ENCODE results near the gene CORO2A. TPM values are rescaled to one million over a fixed set of nuclear protein-coding genes. Genes with fewer than 3 reads are reported as not detected.

Gene CORO2A
- total RNA-seq, 6 donors from 2014 or later = 10.5 to 22.8 (median 17.9) TPM

- TF ChIP-seq, protein P1, sequence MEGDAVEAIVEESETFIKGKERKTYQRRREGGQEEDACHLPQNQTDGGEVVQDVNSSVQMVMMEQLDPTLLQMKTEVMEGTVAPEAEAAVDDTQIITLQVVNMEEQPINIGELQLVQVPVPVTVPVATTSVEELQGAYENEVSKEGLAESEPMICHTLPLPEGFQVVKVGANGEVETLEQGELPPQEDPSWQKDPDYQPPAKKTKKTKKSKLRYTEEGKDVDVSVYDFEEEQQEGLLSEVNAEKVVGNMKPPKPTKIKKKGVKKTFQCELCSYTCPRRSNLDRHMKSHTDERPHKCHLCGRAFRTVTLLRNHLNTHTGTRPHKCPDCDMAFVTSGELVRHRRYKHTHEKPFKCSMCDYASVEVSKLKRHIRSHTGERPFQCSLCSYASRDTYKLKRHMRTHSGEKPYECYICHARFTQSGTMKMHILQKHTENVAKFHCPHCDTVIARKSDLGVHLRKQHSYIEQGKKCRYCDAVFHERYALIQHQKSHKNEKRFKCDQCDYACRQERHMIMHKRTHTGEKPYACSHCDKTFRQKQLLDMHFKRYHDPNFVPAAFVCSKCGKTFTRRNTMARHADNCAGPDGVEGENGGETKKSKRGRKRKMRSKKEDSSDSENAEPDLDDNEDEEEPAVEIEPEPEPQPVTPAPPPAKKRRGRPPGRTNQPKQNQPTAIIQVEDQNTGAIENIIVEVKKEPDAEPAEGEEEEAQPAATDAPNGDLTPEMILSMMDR (IDR thresholded peaks at IDR 0.05) = no peak
- Histone ChIP-seq H3K9me3 (no peaks in the 10 kb centered on the region), H3K4me3 (no peak overlapping the region), H3K27me3 (no peaks in the 10 kb centered on the region), H3K27ac (peak overlapping the region in 3 of 4 donors; percentile 17 to 74 (median 69)), H3K36me3 (peaks cover 0 to 35% (median 23%) of the 10 kb centered on the region in 4 donors), H3K4me1 (peaks cover 17 to 51% (median 36%) of the 10 kb centered on the region in 4 donors)
- no peak for DNase-seq
- 30 to 42% methylated on average over 6 of the region's 6 CpGs for WGBS, 2 donors
- peak in 1 of 2 donors; percentile 76 for ATAC-seq (ENCODE audit: low FRiP score in 2 of 2)
Observed at GRCh38 chr9:98075332-98075805, 117.1 kb downstream of the CORO2A start.

GRCh38 chr9:98074115-98074990, 118.1 kb downstream of the CORO2A start:
- H3K9me3 ChIP-seq = no peaks in the 10 kb centered on the region
- H3K27me3 ChIP-seq = no peaks in the 10 kb centered on the region
- peaks cover 0 to 30% (median 18%) of the 10 kb centered on the region in 4 donors for H3K36me3 ChIP-seq
- no peak overlapping the region for H3K4me3 ChIP-seq
- peak; percentile 76 to 86 for ATAC-seq (ENCODE audit: low FRiP score in 2 of 2)
- peak in 1 of 2 donors; percentile 69 for DNase-seq
- TF ChIP-seq POLR2AphosphoS5 (IDR thresholded peaks at IDR 0.05) (no peak), POLR2A (IDR thresholded peaks at IDR 0.05) (no peak), EP300 (IDR thresholded peaks at IDR 0.05) (no peak)
- TF ChIP-seq, protein P1 (IDR thresholded peaks at IDR 0.05) = peak; percentile 78 to 93 (median 86)
- peaks cover 17 to 51% (median 36%) of the 10 kb centered on the region in 4 donors for H3K4me1 ChIP-seq
- WGBS, 2 donors = 34 to 38% methylated on average over 13 of the region's 13 CpGs
- H3K27ac ChIP-seq = peak overlapping the region; percentile 36 to 74 (median 56)

GRCh38 chr9:98071737-98072136, 120.7 kb downstream of the CORO2A start:
- no peak overlapping the region for H3K4me3 ChIP-seq
- peaks cover 17 to 51% (median 36%) of the 10 kb centered on the region in 4 donors for H3K4me1 ChIP-seq
- DNase-seq = no peak
- H3K9me3 ChIP-seq = no peaks in the 10 kb centered on the region
- no peak for TF ChIP-seq EP300 (IDR thresholded peaks at IDR 0.05)
- TF ChIP-seq POLR2A (IDR thresholded peaks at IDR 0.05) = no peak
- TF ChIP-seq POLR2AphosphoS5 (IDR thresholded peaks at IDR 0.05) = no peak
- TF ChIP-seq, protein P1 (IDR thresholded peaks at IDR 0.05) = no peak
- ATAC-seq (ENCODE audit: low FRiP score in 2 of 2) = no peak
- 74 to 82% methylated on average over 9 of the region's 9 CpGs for WGBS, 2 donors
- H3K27ac ChIP-seq = peak overlapping the region; percentile 42 to 74 (median 71)
- peaks cover 0 to 10% (median 1%) of the 10 kb centered on the region in 4 donors for H3K36me3 ChIP-seq
- H3K27me3 ChIP-seq = no peaks in the 10 kb centered on the region

Small RNAs within 50 kb of the gene (small RNA-seq; reads per million reads assigned to genes)
- gene MIR6854 (0.06 to 0.44 (median 0.21) reads per million in 4 donors), gene RF00017 (0 reads per million in 4 donors)

Other genes starting within 250 kb of the CORO2A start
- gene ANP32B, start 209.3 kb downstream of the CORO2A start, total RNA-seq = 100 to 1,000 TPM in 2 of 6 donors, 10 to 100 TPM in 4; 34.1 to 116 (median 66.0) TPM
- gene NANS, start 135.9 kb downstream of the CORO2A start, total RNA-seq = 10 to 100 TPM; 41.4 to 75.5 (median 60.7) TPM
- 10 to 100 TPM; 28.6 to 52.1 (median 46.2) TPM for gene TRIM14, start 73.4 kb downstream of the CORO2A start, total RNA-seq
- gene TBC1D2, start 63.0 kb upstream of the CORO2A start, total RNA-seq = 100 to 1,000 TPM in 4 of 6 donors, 10 to 100 TPM in 2; 62.4 to 217 (median 119) TPM